ENCODE data around the gene CFAP410. TPM values are rescaled to one million over a fixed set of nuclear protein-coding genes. Genes with fewer than 3 reads are reported as not detected.

CFAP410 gene
- total and polyA plus RNA-seq, 2 of the 13 experiments (the other 11 are each of a cell fraction or from before 2014, with no cell fraction given) = 8.0 to 20.1 TPM

DNA sequence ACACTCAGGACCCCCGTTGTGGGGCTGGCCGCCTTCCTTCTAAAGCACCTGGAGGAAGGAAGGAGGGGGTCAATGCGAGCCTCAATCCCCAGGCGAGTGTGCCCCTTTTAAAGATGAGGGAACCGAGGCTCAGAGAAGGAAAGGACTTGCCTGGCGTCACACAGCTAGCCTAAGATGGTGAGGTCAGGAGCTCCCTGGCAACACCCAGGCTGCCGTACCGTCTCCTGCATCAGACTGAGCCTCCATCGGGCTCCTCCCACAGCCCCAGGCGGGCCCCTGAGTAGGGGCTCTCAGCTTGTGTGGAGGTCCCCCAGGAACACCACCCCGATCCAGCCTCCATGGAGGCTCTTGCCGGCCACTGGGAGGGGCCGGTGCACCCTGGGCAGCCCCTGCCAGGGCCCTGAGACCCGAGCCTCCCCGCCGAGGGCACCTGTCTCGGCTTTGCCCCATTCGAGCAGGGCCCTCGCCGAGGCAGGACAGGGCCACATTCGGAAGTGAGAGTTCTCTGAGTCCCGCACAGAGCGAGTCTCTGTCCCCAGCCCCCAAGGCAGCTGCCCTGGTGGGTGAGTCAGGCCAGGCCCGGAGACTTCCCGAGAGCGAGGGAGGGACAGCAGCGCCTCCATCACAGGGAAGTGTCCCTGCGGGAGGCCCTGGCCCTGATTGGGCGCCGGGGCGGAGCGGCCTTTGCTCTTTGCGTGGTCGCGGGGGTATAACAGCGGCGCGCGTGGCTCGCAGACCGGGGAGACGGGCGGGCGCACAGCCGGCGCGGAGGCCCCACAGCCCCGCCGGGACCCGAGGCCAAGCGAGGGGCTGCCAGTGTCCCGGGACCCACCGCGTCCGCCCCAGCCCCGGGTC is 53.8 kb downstream of the CFAP410 start, which contains the start of gene AIRE:
Gene AIRE, plus strand, starts transcription at position 739 of the 855 bp plus-strand sequence. CDS start 131 bp downstream, outside the sequence.
- no peaks in the 10 kb centered on the region for H3K9me3 ChIP-seq (ENCODE audit: low read length)
- H3K9ac ChIP-seq (ENCODE audit: insufficient read depth, low read depth, low read length) = no peak within 1 kb of the TSS
- no TSS peak for BruUV-seq (replicated peaks)
- H3K4me1 ChIP-seq (ENCODE audit: insufficient read depth, low read length) = no peaks in the 10 kb centered on the region
- DNase-seq (ENCODE audit: low spot score) (no peak), FAIRE-seq (no peak), ATAC-seq (no peak)
- H3K79me2 ChIP-seq (ENCODE audit: insufficient read depth, low read length) = no peaks in the 10 kb centered on the region
- no peaks in the 10 kb centered on the region for H3K36me3 ChIP-seq (replicated peaks in 1 of 2; ENCODE audit: control insufficient read depth in 1 of 2, insufficient read depth in 2 of 2, low read length in 2 of 2)
- intact Hi-C loops (cut with micrococcal nuclease; ENCODE audit: unreplicated experiment) = no loop called here
- in situ Hi-C loops (cut with HindIII; ENCODE audit: extremely low pct_ligation_motif_present, low pct_unique_long_range_greater_than_20kb) = no loop called here
- peaks cover 8 to 56% of the 10 kb centered on the region in 2 experiments for H3K27me3 ChIP-seq (ENCODE audit: control insufficient read depth in 1 of 2, insufficient read depth in 2 of 2, low read length in 2 of 2)
- ChIA-PET CTCF (ENCODE audit: low intra/inter-chr PET ratio, low total read pairs) (no interaction called here), POLR2A (no interaction called here)
- no peak within 1 kb of the TSS for H3K4me2 ChIP-seq (ENCODE audit: low read depth, low read length)
- no peak for TF ChIP-seq ZSCAN29 (CRISPR knock-in tag; conservative IDR thresholded peaks at IDR 0.05)
- TF ChIP-seq ZNF768 (CRISPR knock-in tag; IDR thresholded peaks at IDR 0.05) = peak; percentile 86
- H2AFZ ChIP-seq (ENCODE audit: low read length) = no peak within 1 kb of the TSS
- WGBS (ENCODE audit: low lambda C conversion rate) = 78% methylated on average over 9 of the region's 56 CpGs
- H3K27ac ChIP-seq (ENCODE audit: extremely low read length, insufficient read depth, low read length) = no peak within 1 kb of the TSS
- no peaks in the 10 kb centered on the region for H4K20me1 ChIP-seq (ENCODE audit: insufficient read depth, low read length)
- no peak within 1 kb of the TSS for H3K4me3 ChIP-seq (replicated peaks in 1 of 3; ENCODE audit: insufficient read depth in 1 of 3, low read depth in 2 of 3, low read length in 3 of 3)

DNA sequence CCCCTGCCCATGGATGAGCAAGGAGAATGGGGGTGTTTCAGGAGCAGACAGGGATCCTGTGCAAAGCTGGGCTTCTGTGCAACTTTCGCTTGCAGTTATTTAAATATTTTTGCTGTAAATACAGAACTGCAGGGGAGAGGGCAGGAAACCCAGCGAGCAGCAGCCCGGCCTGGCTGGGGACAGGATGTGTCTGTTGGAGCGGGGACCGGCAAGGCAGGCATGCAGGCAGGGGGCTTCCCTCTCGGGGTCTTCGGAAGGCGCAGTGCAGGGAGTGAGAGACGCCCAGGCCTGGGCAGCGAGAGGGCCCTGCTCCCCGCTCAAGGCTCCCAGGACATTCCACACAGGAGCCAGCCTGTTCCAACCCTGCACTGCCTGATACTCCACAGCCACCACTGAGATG is 55.2 kb downstream of the CFAP410 start:
- H3K4me1 ChIP-seq (ENCODE audit: insufficient read depth, low read length) = no peaks in the 10 kb centered on the region
- in situ Hi-C loops (cut with HindIII; ENCODE audit: extremely low pct_ligation_motif_present, low pct_unique_long_range_greater_than_20kb) = no loop called here
- intact Hi-C loops (cut with micrococcal nuclease; ENCODE audit: unreplicated experiment) = no loop called here
- H3K36me3 ChIP-seq (replicated peaks in 1 of 2; ENCODE audit: control insufficient read depth in 1 of 2, insufficient read depth in 2 of 2, low read length in 2 of 2) = no peaks in the 10 kb centered on the region
- CTCF ChIA-PET (ENCODE audit: low intra/inter-chr PET ratio, low total read pairs) = no interaction called here
- FAIRE-seq (no peak), DNase-seq (ENCODE audit: low spot score) (no peak), ATAC-seq (no peak)
- H3K4me3 ChIP-seq (replicated peaks in 1 of 3; ENCODE audit: insufficient read depth in 1 of 3, low read depth in 2 of 3, low read length in 3 of 3) = no peak overlapping the region
- WGBS (ENCODE audit: low lambda C conversion rate) = 47% methylated on average over 5 of the region's 11 CpGs
- H3K79me2 ChIP-seq (ENCODE audit: insufficient read depth, low read length) = no peaks in the 10 kb centered on the region
- H4K20me1 ChIP-seq (ENCODE audit: insufficient read depth, low read length) = no peaks in the 10 kb centered on the region
- H3K4me2 ChIP-seq (ENCODE audit: low read depth, low read length) = no peak overlapping the region
- no peak overlapping the region for H3K9ac ChIP-seq (ENCODE audit: insufficient read depth, low read depth, low read length)
- H2AFZ ChIP-seq (ENCODE audit: low read length) = no peak overlapping the region
- H3K27ac ChIP-seq (ENCODE audit: extremely low read length, insufficient read depth, low read length) = no peak overlapping the region
- POLR2A ChIA-PET = no interaction called here
- no peaks in the 10 kb centered on the region for H3K9me3 ChIP-seq (ENCODE audit: low read length)
- no TSS peak for BruUV-seq (replicated peaks)
- H3K27me3 ChIP-seq (ENCODE audit: control insufficient read depth in 1 of 2, insufficient read depth in 2 of 2, low read length in 2 of 2) = peaks cover 6 to 50% of the 10 kb centered on the region in 2 experiments
- TF ChIP-seq ZNF260 (CRISPR knock-in tag; IDR thresholded peaks at IDR 0.05; ENCODE audit: borderline replicate concordance, low read depth) (no peak), FOSL2 (CRISPR knock-in tag; IDR thresholded peaks at IDR 0.05) (no peak), ZFP41 (CRISPR knock-in tag; IDR thresholded peaks at IDR 0.05; ENCODE audit: borderline replicate concordance) (no peak), SP4 (CRISPR knock-in tag; IDR thresholded peaks at IDR 0.05) (no peak), TSC22D2 (CRISPR knock-in tag; IDR thresholded peaks at IDR 0.05; ENCODE audit: borderline replicate concordance) (no peak), MED8 (CRISPR knock-in tag; IDR thresholded peaks at IDR 0.05; ENCODE audit: insufficient replicate concordance) (no peak)
- TF ChIP-seq, protein P1, sequence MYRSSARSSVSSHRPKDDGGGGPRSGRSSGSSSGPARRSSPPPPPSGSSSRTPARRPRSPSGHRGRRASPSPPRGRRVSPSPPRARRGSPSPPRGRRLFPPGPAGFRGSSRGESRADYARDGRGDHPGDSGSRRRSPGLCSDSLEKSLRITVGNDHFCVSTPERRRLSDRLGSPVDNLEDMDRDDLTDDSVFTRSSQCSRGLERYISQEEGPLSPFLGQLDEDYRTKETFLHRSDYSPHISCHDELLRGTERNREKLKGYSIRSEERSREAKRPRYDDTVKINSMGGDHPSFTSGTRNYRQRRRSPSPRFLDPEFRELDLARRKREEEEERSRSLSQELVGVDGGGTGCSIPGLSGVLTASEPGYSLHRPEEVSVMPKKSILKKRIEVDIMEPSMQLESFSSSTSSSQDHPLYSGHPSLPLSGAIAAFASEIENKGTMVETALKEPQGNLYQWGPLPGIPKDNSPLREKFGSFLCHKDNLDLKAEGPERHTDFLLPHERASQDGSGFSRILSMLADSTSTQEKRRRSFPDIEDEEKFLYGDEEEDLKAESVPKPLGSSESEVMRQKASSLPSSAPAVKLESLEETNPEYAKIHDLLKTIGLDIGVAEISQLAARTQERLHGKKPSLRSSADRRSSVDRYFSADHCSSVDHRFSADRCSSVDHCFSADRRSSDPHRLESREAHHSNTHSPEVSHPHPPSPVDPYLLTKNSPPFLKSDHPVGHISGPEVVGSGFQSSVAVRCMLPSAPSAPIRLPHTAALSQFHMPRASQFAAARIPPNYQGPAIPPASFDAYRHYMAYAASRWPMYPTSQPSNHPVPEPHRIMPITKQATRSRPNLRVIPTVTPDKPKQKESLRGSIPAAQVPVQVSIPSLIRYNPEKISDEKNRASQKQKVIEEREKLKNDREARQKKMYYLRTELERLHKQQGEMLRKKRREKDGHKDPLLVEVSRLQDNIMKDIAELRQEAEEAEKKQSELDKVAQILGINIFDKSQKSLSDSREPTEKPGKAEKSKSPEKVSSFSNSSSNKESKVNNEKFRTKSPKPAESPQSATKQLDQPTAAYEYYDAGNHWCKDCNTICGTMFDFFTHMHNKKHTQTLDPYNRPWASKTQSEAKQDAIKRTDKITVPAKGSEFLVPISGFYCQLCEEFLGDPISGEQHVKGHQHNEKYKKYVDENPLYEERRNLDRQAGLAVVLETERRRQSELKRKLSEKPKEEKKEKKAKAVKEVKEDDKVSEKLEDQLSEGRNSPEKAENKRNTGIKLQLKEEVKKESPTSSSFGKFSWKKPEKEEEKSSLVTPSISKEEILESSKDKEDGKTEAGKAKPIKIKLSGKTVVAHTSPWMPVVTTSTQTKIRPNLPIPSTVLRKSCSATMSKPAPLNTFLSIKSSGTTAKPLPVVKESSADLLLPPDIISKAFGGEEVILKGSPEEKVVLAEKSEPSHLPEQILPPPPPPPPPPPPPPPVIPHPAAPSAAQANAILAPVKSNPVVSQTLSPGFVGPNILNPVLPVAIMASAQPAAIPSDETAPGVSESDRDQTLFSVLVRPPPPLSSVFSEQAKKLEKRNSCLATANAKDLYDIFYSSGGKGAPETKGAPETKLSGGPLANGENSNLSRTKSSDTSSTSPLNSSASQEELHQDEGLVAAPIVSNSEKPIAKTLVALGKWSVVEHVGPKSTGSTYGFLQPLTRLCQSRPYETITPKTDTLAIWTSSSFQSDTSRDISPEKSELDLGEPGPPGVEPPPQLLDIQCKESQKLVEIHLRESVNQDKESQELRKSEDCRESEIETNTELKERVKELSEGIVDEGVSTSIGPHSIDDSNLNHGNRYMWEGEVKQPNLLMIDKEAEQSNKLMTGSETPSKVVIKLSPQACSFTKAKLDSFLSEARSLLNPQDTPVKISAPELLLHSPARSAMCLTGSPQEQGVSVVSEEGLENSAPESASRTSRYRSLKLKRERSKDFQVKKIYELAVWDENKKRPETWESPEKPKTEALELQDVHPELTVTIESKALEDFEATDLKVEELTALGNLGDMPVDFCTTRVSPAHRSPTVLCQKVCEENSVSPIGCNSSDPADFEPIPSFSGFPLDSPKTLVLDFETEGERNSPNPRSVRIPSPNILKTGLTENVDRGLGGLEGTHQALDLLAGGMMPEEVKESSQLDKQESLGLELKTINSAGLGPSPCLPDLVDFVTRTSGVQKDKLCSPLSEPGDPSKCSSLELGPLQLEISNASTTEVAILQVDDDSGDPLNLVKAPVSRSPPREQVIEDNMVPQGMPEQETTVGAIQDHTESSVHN (CRISPR knock-in tag; IDR thresholded peaks at IDR 0.05) = no peak
